ENCODE data around the gene RHOG.
"Not testable (repeated sequence)": the region's sequence is repeated elsewhere in the genome, so short reads cannot be mapped to it uniquely, and the experiment has no call there.

RHOG gene

DNA sequence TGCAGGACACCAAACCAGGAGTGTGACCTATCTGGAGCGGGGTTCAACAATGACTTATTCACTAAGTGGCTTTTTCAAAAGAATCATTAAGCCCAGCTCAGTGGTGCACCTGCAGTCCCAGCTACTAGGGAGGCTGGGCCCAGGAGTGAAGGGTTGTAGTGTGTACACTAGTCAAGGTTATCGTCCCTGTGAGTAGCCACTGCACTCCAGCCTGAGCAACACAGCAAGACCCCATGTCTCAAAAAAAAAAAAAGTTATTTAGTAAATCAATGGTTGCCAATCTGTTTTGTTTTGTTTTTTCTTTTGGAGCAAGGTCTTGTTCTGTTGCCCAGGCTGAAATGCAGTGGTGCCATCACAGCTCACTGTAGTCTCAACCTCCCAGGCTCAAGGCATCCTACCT lies 7.9 kb downstream of the RHOG start:
- no peak for DNase-seq

DNA sequence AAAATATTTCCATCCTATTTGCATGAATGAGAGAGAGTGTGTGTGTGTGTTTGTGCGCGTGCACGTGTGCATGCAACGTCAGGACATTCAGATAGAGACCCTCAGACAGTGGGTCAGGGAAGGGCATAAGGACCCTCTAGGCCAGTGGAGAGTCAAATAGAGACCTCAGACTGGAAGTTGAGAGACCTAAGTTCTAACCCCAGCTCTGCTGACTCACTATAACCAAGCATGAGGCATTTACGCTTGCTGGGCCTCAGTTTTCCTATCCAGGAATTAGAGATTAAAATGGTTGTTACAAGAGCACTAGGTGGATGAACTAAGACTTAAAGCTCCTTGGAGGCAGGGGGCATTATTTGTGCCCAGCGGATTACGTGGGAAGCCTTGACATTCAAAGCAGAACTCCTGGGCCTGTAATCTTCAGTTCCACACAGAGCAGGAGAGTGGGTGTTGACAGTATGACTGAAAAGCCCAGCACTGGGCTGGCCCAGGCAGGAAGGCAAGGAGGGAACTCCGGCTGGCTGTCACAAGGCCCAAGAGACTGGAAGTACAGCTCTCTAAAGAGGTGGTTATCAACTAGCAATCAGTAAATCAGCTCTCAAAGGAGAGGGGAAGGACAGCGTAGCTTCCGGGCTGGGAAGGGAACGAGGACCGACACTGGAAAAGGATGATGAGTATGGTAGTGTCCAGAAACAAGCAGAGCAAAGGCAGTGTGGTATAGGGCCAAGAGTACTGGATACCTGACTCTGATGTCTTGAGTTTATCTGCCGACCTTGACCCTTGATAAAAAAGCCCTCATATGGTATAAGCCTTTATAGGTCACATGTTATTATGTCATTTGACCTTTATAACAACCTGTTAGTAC lies 9.2 kb downstream of the RHOG start:
- DNase-seq = no peak

DNA sequence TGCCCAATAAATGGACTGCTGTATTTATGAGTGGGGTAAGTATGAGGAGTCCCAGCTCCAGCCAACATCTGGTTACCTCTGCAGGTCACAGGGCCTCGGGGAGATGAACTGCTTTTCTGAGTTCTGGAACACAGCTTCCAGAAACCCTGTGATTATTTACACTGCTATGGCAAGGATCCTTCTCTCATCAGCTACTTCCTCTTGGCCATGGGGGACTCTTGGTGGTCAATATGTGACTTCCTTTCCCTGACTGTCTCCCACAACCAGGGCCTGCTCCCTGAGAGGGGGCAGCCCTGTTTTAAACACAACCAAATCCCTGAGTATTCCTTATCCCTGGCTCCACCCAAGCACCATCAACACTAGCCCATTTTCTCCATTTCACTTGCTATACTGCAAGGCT lies 10.0 kb downstream of the RHOG start:
- no peak for DNase-seq

DNA sequence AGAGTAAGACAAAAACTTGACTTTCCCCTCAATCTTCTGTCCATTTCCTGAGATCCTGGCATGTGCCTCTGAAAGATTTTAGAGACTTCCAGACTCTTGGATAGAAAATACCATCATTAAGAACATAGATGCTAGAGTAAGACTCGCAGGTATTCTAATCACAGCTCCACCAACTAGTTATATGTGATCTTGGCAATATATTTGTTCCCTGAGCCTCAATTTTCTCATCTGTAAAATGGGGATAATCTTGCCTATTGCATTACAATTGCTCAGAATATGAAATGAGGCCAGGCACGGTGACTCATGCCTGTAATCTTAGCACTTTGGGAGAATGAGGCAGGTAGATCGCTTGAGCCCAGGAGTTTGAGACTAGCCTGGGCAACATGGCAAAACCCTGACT lies 10.7 kb downstream of the RHOG start:
- no peak for DNase-seq

DNA sequence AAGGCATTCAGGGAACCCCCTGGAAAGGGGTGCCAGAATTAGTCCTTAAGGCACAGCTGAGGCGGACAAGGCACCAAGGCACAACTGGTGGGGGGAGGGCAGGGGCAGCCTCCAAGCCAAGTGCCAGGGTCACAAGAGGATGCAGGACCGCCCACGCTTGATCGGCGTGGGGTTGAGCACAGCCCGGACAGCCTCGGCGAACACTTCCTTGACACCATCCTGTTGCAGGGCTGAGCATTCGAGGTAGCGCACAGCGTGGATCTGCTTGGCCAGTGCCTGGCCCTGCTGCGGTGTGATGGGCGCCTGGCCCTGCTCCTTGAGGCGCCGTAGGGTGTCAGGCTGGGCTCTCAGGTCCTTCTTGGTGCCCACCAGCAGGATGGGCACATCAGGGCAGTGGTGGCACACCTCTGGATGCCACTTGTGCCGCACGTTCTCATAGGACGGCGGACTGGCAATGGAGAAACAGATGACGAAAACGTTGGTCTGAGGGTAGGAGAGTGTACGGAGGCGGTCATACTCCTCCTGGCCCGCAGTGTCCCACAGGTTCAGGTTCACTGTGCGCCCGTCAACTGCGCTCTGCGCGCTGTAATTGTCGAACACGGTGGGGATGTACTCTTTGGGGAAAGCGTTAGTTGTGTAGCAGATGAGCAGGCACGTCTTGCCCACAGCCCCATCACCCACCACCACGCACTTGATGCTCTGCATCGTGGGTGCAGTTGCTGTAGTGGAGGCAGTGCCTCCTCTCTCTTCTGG lies 13.1 kb downstream of the RHOG start:
- DNase-seq = no peak

DNA sequence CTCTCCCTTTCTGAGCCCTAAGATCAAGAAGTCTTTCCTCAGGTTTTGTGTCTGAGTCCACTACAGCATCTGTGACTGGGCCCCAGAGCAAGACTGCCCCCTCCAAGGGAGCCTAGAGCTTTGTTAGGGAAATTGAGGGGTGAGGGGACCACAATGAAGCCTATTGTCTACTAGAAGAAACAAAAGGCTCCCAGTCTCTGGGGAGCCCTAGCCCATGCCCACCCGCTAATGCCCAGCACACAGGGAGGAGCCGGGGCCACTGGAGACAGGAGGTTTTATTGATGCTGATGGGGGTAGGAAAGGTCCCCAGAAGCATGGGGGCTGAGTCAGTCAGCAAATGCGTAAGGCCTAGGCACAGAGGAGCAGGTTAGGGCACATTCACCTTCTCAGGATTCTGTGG lies 14.0 kb downstream of the RHOG start:
- DNase-seq = no peak

DNA sequence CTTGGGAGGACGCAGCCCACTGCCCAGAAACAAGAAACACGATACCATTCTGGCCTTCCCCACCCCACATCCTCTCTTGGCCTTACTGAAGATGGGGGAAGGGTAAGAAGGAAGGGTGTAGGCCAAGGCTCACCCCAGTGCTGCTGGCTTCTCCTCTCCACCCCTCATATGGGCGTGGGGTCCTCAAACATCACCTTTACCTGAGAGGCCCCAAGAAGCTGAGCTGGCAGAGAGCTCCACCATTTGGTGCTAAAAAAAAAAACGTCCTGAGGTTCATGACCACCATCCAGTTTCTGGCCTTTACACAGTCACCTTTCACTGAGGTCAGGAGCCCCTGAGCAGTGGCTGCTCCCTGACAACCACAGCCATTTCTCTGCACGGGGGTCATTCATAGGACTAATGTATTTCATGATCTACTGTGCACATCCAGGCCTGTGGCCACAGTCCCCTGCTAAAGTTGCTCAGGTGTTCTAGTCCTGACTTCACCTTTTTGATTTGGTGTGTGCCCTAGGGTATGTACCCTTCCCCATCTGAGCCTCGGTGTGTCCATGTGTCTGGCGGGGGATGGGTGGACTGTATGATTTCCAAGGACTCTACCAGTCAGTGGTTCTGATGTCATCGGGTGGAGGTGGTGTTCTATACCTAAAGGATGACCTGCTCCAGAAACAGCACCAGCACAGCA lies 15.1 kb downstream of the RHOG start:
- DNase-seq = no peak

DNA sequence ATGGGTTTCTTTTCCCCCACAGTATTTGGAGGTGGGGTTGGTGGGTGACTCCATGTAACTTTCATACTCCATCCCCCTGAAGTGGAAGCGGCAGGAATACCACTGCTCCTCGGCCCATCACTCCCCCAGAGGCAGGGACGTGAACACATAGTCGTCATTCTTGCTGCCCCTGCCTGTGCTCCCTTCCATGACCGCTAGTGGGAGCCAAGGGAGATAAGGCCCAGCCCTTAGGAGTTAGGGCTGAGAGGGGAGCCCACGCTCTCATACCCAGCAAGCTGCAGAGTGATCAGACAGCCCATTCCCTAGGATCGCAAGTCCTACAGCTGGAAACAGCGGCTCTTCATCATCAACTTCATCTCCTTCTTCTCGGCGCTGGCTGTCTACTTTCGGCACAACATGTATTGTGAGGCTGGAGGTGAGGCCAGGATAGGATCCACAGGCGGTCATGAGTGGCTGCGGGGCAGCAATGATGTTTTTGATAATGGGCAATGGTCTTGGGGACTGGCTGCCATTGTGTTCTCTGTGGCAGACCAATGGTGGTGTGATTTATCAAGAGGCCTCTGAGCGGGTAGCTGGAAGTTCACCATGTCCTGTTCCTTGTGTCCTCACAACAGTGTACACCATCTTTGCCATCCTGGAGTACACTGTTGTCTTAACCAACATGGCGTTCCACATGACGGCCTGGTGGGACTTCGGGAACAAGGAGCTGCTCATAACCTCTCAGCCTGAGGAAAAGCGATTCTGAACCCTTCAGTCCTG lies 15.9 kb downstream of the RHOG start:
- peak; percentile 27 to 69 (median 60) for DNase-seq

DNA sequence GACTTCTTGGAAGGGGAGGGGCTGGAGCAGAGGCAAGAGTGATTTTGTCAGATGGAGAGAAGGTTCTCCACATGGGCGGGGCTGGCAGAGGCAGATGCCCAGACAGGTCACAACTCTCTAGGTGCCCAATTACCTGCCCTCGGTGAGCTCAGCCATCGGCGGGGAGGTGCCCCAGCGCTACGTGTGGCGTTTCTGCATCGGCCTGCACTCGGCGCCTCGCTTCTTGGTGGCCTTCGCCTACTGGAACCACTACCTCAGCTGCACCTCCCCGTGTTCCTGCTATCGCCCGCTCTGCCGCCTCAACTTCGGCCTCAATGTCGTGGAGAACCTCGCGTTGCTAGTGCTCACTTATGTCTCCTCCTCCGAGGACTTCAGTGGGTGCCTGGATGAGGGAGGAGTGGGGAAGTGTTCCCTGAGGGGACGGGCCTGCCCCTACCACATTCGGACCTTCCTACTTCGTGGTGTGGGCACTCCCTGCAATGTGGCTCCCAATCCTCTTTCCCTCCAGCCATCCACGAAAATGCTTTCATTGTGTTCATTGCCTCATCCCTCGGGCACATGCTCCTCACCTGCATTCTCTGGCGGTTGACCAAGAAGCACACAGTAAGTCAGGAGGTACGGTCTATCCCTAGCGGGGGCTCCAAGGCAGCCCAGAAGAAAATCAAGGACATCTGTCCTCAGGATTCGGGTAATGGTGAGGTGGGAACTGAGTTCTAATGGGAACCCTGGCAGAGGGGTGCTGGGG lies 16.8 kb downstream of the RHOG start:
- no peak for DNase-seq

DNA sequence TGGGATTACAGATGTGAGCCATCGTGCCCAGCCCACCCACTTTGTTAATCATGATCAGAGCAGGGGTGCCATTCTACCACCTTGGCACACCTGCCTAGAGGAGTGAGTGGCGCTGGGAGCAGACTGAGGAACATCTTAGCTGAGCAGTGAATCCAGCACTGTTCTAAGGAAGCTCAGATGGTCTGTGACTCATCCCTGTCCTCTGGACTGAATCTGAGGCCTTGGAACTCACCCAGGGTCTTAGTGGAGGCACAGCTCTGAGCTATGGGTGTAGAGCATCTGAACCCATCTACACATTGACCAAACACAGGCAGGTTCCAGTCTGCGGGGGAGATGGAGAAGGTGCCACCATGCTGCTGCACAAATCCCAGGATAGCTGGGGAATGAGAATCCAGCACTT lies 17.5 kb downstream of the RHOG start:
- no peak for DNase-seq

DNA sequence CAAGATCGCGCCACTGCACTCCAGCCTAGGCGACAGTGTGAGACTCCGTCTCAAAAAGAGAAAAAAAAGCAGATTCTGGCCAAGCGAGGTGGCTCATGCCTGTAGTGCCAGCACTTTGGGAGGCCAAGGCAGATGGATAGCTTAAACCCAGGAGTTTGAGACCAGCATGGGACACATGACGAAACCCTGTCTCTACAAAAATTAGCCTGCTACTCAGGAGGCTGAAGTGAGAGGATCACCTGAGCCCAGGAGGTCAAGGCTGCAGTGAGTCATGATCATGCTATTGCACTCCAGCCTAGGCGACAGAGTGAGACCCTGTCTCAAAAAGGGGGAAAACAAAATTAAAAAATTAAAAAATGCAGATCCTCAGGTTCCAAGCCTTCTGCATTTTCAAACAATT lies 18.4 kb downstream of the RHOG start:
- DNase-seq = no peak

DNA sequence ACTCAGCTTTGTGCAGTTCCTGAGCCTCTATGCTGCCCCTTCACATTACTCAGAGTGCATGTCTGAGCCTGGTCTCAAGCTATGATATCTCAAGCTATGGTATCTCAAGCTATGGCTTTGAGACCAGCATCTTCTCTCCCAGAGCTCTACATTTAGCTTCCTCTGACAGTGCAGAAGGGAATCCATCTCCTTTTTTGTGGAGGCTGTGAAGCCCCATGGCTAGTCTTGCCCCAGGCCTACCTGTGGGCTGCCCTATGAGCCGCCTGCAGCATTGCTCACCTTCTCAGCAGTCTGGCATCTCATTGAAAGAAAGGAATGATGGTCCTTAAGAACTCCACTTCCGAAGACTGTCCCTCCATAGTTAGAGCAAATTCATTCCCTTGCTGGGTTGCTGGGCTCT lies 19.8 kb downstream of the RHOG start:
- no peak for DNase-seq

DNA sequence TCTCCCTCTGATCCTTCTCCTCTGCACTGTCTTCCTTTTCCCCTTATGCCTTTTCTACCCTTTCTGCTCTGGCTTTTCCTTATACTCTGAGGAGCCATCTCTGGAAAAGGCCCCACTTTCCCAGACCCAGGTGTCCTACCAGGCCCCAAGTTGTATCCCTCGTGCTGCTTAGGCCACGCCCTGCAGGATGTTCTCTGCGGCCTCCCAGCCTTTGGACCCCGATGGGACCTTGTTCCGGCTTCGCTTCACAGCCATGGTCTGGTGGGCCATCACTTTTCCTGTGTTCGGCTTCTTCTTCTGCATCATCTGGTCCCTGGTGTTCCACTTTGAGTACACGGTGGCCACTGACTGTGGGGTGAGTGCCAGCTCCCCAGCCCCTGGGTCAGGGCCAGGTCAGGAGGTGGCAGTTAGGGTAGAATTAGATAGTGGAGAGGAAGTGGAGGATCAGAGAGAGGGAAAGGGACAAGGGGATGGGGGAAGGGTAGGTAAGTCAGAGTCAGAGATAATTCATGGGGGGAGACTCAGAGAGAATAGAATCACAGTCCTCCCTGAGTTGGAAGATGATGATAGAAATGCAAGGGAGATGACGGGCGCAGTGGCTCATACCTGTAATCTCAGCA lies 23.5 kb downstream of the RHOG start:
- no peak for DNase-seq

DNA sequence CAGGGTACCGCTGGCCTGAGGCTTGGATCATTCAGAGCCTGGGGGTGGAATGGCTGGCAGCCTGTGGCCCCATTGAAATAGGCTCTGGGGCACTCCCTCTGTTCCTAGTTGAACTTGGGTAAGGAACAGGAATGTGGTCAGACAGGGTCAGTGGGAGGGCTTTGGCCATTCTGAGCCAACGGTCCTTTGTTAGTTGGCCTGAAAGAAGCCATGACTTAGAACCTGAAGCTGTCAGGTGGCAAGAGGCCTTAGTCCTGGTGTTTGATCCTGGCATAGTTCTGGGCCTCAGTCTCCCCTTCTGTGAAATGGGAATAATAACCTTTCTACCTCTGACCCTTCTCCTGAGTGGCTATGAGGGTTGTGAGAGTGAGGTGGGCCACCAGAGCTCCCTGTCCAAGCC lies 24.1 kb downstream of the RHOG start:
- DNase-seq = no peak

DNA sequence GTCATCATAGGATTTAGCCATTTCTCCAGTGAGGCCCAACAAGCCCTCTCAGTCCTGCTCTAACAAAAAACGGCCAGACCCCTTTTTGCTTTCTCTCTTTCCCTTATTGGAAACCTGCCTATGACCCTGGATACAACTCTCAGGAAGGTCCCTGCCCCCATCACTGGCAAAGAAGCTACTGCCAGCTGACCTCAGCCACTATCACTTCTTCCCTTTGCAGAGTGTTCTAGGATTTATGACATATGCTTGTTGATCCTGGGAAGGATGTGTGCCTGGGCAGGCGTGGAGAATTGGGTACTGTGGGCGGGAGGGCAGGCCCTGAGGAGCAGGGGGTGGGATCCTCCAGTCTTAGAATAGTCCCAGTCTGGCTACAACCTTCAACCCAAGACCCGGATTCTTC lies 24.9 kb downstream of the RHOG start:
- no peak for DNase-seq

DNA sequence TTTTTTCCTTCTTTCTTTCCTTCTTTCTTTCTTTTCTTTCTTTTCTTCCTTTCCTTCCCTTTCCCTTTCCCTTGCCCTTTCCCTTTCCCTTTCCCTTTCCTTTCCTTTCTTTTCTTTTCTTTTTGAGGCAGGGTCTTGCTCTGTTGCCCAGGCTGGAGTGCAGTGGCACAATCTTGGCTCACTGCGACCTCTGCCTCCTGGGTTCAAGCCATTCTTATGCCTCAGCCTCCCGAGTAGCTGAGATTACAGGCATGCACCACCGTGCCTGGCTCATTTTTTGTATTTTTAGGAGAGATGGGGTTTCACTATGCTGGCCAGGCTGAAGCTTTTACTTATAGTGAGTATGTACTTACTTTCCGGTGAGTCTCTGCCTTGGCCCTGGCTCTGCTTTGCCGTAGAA lies 25.9 kb downstream of the RHOG start:
- DNase-seq = not testable (repeated sequence)

DNA sequence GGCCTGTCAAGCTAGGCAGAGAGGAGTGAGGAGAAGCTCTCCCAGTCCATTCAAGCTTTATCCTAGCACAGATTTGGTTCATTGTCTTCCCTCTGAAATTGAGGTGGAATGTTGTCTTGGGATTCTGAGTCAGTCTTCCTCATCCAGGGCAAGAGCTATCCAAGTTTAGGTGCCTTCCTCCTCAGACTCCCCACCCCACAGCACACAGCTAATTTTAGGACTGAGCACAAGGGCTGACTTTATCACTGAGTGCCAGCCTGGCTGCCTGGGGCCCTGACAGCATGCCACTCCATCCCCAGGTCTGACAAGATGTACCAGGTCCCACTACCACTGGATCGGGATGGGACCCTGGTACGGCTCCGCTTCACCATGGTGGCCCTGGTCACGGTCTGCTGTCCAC lies 29.8 kb downstream of the RHOG start:
- DNase-seq = no peak

DNA sequence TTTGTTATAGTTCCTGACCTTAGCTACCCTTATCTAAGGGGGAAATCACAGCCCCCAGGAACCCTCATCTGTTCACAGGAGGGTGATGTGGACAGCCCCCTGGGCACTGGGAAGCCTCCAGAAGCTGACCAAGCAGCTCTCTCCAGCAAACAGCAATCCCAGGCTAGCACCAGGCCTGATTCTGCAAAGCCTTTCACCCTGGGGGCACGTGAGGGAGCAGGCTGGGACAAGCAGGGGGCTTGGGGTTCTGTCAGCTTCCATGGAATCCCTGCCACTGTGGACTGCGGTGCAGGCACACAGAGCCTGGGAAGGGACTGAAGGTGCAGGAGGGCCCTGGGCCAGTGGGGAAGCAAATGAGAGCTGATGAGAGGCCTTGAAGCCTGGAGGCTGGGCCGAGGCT lies 30.3 kb downstream of the RHOG start:
- no peak for DNase-seq

DNA sequence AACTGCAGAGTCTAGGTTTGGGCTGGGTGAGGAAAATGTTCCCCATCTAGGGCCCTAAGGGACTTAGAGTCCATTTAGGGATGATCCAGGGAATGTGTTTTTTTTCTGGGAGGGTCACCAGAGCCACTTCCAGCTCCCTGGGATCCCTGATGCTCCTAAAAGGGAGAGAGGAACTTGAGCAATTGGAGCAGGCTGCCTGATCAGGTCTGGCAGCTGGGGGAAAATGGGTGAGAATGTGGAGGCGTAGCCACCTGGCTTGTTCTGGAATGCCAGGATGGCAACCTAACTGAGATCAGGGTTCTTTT lies 31.2 kb downstream of the RHOG start:
- no peak for DNase-seq

DNA sequence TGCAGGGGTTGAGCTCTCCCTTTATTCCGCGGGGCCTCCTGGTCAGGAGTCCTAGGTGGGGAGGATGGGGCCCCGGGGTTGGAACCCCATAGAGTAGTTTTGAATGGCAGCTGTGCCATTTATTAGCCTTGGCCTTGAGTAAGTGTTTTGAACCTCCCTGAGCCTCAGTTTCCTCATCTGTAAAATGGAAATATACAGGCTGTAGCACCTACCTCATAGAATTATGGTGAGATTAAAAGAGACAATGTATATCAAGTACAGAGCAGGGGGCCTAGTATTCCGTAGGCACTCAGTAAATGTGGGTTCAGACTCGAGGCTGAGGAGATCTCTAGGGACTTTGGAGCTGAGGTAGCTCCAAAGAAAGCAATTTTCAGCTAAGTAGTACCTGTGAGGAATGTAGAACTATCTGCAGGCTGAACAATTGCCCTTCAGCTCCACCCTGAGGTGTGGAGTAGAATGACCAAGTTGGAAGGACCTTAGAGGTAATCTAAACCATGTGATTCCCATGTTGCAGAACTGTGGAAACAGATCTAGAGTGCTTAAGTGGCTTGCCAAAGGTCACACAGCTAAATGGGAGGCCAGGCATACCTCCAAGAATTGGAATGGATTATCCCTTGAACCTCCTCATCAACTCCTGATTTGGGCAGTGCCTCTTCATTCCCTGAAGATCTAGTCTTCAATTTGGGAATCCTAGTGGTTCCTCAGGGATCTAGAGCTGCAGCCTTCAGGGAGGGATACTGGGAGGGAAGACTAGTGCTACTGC lies 31.7 kb downstream of the RHOG start:
- DNase-seq = peak in 1 of 4 experiments; percentile 15

All from activated naive CD4-positive, alpha-beta T cell (primary cell).